ENCODE data around the gene PMEPA1.

DNA sequence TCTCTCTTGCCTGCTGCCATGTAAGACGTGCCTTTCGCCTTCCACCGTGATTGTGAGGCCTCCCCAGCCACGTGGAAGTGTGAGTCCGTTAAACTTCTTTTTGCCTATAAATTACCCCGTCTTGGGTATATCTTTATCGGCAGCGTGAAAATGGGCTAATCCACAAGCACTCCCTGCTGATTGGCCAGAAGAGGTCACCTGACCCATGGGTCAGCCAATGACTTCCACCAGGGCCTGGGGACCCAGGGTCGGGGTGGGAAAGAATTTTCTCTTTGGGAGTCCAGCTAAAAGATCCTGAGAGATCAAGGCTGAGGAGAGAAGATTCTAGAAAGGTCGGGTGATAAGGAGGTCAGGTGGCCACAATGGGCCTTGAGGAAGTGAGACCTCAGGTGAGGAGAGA lies 106.7 kb downstream of the PMEPA1 start:
- TF ChIP-seq JUNB (IDR thresholded peaks at IDR 0.05; ENCODE audit: unreplicated experiment) = no peak
- TF ChIP-seq, protein P1, sequence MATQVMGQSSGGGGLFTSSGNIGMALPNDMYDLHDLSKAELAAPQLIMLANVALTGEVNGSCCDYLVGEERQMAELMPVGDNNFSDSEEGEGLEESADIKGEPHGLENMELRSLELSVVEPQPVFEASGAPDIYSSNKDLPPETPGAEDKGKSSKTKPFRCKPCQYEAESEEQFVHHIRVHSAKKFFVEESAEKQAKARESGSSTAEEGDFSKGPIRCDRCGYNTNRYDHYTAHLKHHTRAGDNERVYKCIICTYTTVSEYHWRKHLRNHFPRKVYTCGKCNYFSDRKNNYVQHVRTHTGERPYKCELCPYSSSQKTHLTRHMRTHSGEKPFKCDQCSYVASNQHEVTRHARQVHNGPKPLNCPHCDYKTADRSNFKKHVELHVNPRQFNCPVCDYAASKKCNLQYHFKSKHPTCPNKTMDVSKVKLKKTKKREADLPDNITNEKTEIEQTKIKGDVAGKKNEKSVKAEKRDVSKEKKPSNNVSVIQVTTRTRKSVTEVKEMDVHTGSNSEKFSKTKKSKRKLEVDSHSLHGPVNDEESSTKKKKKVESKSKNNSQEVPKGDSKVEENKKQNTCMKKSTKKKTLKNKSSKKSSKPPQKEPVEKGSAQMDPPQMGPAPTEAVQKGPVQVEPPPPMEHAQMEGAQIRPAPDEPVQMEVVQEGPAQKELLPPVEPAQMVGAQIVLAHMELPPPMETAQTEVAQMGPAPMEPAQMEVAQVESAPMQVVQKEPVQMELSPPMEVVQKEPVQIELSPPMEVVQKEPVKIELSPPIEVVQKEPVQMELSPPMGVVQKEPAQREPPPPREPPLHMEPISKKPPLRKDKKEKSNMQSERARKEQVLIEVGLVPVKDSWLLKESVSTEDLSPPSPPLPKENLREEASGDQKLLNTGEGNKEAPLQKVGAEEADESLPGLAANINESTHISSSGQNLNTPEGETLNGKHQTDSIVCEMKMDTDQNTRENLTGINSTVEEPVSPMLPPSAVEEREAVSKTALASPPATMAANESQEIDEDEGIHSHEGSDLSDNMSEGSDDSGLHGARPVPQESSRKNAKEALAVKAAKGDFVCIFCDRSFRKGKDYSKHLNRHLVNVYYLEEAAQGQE (IDR thresholded peaks at IDR 0.05; ENCODE audit: unreplicated experiment) = no peak

Measured in GM23338 (cell line).